GM19035 (cell line): ENCODE data around the gene RNF19B.
"Not testable (repeated sequence)": the region's sequence is repeated elsewhere in the genome, so short reads cannot be mapped to it uniquely, and the experiment has no call there.

ENCODE experiments used
- ATAC-seq: cut with Tn5 transposase; IDR thresholded peaks from one replicate; pipeline ENCODE4 v1.9.1; 2021; ENCODE audit not compliant: unreplicated experiment

Gene RNF19B

DNA sequence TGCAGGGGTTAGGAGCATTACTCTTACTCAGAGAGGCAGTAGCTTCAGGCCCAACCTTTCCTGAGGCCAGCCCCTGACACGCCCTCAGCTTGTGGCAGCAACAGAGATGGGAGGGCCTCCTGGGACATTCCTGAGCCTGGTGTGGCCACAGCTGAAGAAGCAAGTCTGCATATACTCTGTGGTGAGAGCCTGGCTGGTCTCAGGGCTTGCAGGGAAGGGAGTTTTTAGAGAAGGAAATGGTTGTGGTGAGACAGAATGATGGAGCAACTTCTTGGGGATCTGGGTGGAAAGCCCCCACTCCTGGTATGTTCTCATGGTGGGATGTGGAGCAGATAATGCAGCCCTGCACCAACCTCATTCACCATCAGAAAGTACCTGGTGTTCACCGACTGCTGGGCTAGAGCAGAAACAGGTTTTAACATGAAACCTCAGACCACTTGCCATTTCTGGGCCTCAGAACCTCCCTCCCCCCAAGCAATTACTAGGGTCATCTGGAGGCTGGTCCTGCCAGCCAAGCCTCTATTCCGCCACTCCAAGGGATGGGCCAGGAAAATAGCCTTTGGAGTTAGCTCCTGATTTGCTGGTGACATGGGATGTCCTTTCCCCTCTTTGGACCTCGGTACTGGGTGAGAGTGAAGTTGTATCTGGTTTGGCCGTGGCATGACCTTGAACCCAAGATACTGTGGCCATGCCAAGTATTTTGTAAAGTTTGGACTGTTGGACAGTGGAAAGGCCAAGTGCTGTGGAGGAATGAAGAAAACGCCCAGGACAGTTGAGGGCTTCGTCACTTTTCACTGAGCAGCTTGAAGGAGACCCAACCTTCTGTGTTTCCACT lies 28.1 kb upstream of the RNF19B start:
- peak; percentile 78 for ATAC-seq

DNA sequence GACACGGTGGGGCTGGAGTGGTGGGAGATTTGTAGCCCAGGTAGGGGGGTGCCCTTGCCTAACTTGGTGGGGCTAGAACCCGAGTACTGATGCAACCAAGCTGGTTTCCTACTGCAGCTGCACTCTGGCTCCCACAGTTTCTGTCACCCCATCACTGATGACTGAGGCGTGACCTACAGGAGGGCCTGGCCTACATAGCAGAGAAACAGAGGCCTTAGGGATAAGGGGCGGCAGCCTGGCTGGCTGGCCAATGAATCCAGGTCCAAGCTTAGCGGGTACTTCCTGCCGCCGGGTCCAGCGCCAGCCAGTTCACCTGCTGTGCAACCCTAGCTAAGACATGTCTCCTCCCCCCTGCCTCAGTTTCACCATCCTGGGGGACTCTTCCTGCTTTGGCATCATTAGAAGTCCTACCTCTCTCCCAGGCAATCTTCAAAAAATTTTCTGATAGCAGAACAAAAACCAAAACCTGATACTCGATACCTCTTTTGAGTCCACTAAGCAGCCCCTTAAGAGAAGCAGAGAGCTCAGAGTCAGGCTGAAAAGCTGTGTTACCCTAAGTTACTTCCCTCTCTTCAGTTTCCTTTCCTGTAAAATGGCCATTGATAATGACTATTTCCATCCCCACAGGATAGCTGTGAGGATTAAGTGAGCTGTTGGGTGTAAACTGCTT lies 27.3 kb upstream of the RNF19B start:
- ATAC-seq: peak; percentile 12

DNA sequence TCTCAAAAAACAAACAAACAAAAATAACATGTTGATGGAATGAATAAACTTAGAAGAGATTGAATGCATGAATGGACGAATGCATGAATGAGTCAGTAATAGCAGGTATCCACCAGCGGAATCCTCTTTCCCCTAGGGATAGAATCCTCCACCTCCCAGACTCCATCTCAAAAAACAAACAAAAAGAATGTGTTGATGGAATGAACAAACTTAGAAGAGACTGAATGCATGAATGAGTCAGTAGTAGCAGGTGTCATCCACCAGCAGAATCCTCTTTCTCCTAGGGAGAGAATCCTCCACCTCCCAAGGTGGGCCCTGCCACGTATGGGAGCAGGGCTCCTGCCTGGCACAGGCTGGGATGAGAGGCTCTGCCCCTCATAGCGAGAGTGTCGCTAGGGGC lies 26.8 kb upstream of the RNF19B start:
- ATAC-seq: no peak

DNA sequence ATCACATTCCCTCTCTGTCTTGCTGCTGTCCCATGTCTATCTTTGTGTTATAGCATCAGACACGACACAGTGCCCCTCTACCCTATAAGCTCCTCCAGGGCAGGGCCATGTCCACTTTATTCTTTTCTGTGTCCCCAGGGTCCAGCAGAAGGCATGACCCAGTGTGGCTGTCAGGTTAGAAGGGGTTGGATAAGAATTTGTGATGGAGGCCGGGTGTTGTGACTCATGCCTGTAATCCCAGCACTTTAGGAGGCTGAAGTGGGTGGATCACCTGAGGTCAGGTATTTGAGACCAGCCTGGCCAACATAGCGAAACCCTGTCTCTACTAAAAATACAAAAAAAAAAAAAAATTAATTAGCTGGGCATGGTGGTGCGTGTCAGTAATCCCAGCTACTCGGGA lies 26.3 kb upstream of the RNF19B start:
- no peak for ATAC-seq

DNA sequence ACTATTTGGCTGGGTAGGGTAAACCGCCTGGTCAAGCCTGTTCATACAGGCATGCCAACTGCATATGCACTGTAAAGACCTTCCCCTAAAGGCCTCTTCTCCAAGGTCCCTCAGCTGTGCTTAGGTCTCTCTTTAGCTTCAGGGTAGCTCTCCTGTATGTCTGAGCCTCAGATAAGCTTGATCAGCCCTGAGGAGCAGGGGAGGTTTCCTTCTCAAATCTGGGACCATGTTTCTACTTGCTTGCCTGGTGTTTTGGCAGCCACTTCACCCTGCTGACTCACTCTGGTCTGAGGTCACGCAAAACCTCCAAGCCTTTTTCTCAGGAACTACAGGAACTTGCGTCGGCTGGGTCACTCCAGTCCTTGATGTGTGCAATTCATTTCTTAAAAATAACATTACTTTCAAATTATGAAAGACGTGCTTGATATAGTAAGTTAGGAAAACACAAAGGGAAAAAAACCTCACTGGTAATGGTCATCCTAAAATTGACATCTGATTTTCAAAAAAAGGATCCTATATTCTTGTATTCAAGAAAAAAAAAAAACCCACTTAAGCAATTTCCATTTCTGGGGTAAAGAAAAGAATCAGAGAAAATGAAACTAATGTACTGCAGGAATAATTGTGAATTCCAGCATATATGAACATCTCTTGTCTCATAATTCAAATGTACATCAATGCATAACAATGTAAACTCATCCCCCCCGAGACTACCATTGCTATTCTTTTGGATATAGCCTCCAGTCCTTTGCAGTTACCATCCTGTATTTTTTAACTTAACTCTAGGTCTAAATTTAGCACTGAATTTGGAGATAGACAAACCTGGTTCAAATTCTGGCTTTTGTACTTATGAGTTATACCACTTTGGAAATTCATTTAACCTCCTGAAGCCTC lies 24.8 kb upstream of the RNF19B start:
- no peak for ATAC-seq

DNA sequence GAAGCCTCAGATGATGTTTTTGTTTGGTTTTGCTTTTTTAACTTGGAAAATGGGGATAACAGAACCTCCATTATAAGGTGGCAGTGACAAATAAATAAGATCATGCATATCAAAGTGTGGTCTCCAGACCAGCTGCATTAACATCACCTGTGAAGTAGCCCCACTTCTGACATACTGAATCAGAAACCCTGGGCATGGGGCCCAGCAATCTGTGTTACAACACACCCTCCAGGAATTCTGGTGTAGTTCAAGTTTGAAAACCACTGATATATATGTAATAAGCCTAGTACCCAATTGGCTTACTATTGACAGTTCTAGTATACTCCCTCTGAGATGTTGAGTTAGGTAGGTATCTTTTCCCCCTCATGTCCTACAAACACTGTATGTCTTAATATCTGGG lies 24.1 kb upstream of the RNF19B start:
- ATAC-seq: no peak

DNA sequence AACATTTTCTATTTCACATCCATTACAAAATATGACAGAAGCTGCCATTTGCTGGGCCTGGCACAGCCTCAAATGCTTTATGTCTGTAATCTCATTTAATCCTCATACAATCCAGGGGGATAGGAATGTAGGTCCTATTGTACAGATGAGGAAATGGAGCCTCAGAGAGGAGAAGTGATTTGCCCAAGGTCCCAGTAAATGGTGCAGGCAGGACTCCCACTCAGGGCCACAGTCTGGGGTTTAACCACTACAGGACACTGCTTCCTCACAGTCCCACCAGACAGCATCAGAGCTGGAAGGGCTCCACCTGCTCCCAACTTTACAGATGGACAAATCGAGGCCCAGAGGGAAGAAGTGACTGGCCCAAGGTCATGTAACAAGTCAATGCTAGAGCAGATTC lies 20.6 kb upstream of the RNF19B start:
- ATAC-seq: no peak

DNA sequence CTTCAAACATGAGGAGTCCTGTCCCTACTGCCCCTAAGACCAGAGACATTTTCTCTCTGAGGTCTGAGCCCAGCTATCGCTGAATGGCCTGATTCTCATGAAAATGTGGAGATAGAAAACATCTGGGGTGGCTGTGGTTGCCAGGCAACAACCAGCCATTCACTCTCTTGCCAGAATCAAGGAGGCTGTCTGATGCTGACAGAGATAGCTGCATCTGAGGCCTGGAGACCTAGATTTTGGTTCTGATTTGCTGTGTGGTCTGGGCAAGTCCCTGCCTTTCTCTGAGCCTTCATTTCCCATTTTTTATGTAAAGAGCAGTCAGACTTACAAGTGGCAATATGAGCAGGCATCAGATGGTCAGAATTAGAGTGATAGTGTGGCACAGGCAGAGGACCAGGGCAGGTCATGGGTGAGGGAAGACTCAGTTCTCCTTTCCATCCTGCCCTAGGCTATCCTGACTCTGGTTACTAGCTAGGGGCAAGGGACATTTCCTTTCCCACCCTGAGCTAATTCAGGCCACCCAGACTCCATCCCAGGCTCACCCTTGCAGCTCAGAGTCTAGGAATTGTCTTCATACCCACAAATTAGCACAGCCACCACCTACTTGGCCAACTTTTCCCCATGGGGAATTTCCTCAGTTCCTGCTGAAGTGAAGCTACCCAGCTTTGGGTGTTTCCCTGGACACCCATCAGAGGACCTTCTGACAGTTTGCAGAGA lies 20.0 kb upstream of the RNF19B start:
- no peak for ATAC-seq

DNA sequence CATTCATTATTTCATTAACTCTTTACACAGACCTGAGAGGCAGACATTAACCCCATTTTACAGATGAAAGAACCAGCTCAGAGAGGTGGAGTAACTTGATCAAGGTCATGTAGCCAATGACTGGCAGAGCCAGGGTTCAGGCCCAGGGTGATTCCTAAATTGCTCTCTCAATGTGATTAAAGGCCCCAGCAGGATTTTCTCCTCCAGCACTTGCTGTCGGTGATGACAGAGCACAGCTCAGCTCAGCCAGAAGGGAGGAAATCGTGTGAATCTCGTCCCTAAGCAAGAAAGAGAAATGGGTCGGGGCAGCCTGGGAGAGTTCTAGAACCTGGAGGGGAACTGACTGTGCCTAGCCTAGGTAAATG lies 19.5 kb upstream of the RNF19B start:
- no peak for ATAC-seq

DNA sequence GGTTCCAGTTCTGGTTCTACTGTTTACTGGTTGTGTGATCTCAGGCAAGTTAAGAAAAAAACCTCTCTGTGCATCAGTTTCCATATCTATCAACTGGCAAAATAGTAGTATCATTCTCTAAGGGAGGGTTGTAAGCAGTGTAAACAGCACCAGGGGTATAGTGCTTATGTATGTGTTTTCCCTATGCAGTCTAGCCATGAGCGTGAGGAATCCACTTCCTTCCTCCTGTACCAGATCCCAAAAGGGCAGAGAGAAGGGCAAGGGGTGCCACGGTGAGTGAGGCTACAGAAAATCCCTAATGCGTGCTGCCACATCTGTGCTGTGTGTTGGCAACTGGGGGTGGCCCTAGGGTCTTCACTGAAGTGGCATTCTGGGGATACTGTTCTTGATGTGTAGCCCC lies 18.4 kb upstream of the RNF19B start:
- ATAC-seq: no peak

DNA sequence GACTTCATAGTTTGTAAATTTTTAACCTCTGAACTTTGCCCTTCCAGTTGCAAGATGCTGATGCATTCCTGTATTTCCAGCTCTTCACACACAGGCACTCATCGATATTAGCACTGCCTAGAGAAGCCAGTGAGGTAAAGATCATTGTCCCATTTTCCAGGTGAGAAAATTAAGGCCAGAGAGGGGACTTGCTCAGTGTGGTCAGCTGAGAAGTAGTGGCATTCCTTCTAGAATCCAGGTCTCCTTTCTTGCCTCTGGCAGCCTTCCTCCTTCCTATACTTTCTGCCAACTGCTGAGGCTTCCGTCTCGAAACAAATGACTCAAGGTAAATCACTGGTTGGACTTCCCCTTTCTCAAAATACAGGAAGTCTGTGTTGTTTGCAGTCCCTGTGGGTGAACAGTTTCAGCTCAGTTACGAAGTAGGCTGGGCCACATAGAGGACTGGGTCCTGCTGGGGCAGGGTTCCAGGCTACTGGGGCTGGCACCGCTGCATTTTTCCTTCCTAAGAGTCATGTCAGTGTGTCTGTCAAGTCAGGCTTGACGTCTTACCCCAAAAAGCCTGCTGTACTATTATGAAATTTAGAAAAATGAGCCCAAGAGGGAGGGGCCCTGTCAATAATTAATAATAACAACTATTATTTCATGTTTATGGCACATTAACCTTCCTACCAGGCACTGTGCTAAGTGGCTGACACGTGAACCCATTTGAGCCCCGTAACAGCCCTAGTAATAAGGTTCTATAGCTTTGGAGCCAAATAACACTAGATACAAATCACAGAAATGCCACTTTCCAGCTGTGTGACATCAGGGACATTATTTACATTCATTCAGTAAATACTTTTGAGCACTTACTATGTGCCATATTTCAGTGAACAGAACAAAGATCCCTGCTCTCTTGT lies 16.6 kb upstream of the RNF19B start:
- ATAC-seq: peak; percentile 94

DNA sequence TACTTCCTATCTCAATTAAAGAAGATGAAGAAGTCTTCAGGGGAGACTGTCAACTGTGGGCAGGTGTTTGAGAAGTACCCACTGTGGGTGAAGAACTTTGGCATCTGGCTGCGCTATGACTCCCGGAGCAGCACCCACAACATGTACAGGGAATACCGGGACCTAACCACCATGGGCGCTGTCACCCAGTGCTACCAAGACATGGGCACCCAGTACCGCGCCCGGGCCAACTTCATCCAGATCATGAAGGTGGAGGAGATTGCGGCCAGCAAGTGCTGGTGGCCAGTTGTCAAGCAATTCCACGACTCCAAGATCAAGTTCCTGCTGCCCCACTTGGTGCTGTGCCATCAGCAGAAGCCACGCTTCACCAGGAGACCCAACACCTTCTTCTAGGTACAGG lies 15.5 kb upstream of the RNF19B start:
- ATAC-seq: no peak

DNA sequence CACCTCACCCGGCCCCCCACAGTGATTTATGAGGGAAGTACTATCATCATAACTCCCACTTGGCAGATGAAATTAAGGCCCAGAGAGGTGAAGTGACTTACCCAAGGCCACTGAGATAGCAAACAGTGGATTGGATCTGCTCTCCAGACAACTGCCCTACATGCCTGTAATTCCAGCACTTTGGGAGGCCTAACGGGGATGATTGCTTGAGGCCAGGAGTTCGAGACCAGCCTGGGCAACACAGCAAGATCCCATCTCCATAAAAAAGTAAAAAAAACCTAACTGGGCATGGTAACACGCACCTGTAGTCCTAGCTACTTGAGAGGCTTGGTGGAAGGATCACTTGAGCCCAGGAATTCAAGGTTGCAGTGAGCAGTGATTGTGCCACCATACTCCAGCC lies 14.2 kb upstream of the RNF19B start:
- no peak for ATAC-seq

DNA sequence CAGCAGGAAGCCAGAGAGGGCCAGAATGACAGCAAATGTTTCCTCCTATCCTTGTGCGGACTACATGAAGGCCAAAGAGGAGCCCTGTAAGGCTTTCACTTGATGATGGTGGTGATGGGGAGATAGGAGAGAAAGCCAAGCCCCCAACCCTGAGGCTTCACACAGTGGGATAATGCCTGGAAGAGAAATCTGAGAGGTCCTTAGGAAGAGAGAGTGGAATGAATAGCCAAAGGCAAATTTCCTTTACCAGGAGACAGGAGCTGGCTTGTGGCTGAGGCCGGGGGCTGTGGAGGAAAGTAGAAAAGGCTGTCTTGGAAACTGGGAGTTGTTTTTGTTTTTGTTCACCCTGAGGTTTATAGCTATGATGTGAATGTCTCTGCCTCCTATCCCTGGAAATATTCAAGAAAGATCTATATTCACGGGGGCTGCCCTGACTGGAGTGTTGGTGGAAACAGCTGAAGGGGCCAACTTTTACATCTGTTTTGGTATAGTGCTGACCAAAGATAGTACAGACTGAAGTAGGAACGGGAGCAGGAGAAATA lies 13.0 kb upstream of the RNF19B start:
- no peak for ATAC-seq

DNA sequence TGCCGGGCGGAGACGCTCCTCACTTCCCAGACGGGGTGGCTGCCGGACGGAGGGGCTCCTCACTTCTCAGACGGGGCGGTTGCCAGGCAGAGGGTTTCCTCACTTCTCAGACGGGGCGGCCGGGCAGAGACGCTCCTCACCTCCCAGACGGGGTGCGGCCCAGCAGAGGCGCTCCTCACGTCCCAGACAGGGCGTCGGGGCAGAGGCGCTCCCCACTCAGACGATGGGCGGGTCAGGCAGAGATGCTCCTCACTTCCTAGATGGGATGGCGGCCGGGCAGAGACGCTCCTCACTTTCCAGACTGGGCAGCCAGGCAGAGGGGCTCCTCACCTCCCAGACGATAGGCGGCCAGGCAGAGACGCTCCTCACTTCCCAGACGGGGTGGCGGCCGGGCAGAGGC lies 10.4 kb upstream of the RNF19B start:
- not testable (repeated sequence) for ATAC-seq

DNA sequence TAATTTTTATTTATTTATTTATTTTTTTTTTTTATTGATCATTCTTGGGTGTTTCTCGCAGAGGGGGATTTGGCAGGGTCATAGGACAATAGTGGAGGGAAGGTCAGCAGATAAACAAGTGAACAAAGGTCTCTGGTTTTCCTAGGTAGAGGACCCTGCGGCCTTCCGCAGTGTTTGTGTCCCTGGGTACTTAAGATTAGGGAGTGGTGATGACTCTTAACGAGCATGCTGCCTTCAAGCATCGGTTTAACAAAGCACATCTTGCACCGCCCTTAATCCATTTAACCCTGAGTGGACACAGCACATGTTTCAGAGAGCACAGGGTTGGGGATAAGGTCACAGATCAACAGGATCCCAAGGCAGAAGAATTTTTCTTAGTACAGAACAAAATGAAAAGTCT lies 8.8 kb upstream of the RNF19B start:
- ATAC-seq: not testable (repeated sequence)

DNA sequence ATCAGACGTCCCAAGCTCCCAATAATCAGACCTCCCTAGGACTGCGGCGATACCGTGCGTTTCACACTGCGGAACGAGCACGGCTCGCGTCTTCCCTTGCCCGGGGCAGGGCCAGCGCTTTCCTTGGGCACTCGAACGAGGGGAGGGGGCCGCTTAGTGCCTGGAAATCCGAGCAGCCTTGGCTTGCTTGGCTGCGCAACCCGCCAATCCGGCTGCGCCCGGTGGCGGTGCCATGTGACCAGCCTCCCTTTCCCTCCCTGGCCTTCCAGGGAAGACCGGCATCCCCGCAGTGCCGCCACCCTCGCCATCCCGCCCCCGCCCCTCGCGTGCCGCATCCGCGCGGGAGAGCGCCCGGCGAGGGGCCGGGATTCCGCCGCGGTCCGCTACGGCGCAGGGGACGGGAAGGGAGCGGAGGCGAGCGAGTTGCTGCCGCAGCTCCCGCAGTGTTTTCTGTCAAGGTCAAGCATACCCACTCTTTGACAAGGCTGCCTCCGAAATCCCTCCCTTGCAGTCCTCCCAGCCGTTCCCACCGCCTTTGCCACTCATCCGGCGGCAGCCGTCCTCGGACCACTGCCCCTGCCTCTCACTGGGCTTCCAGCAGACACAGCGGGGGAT lies 8.3 kb upstream of the RNF19B start:
- ATAC-seq: no peak

DNA sequence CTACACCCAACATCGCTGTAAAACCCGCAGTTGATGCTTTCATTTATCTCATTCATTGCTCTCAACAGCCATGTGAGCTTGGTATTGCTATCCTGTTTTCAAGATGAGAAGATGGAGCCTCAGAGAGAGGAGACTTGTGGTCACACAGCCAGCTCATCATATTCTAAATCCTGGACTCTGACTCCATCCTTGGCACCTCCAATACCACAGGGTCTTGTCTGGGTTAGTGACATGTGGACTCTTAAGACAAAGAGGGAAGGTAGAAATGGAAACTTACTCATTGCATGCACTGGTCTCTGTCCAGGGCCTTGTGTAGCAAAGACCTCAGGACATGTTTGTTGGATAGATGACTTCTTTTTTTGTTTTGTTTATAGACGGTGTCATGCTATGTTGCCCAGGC lies 7.0 kb upstream of the RNF19B start:
- ATAC-seq: no peak

DNA sequence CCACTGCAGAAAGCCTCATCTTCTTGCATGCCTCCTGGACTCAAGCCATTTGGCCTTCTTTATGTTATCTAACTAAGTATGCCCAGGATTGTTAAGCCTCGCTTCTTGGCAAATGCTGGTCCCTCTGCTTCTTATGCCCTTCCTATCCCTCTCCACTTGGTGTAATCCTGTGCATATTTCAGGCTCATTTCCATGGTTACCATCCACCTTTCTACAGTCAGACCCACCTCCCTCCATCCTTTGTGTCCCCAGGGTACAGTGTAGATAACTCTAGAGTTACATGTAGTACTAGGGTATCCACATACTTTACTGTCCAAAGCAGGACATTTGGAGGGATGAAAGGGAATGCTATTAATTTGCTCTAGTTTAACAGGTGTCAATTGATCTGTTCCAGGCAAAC lies 6.5 kb upstream of the RNF19B start:
- no peak for ATAC-seq
